Measurements from ENCODE around the gene CD200. TPM values are rescaled to one million over a fixed set of nuclear protein-coding genes. Genes with fewer than 3 reads are reported as not detected.

Gene CD200
- total RNA-seq, 1 experiment from 2014 or later: not detected

DNA sequence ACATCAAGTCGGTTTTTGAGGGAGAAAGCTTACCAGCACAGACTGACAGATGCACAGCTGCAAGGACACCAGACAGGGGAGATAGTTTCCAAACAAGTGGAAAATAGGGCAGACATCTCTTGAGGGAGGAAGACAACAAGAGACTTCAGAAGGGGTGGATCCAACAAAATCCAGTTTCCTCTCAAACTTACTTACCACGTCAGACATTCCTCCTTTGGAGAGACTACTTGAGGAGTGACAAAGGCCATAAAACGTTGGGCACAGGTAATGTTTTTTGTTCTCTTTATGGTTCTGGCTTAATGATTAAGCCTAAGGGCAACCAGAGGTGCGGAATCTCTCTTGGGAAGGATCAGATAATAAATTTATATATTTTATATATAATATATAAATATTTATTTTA is 76.1 kb downstream of the CD200 start:
- DNase-seq (ENCODE audit: low read depth): no peak

DNA sequence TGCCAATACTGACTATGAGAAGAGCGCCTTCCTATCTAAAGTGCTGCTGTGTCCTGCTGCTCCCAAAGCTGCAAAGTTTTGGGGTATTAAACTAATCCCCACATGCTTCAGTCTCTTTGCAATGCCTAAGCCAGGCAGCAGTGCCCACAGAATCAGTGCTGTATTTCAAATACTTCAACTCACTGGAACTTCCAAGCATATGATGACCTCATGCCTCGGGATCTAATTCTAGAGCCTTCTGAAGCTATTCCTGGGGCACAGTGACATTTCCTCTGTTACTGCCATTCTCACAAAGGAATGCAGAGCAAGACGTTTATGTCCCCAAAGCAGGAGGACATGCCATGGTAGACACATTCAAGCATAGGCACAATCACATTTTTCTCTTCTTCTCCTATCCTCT is 78.5 kb downstream of the CD200 start:
- no peak for DNase-seq (ENCODE audit: low read depth)

Other genes starting within 250 kb of the CD200 start
- gene C3orf52, start 246.8 kb upstream of the CD200 start, total RNA-seq (2014; rRNA removed; shearing (Covaris generic)): 19.4 and 21.5 TPM in 2 replicates
- not detected in 2 replicates for gene GCSAM, start 199.9 kb upstream of the CD200 start, total RNA-seq (2014; rRNA removed; shearing (Covaris generic))
- gene SLC9C1, start 38.9 kb upstream of the CD200 start, total RNA-seq (2014; rRNA removed; shearing (Covaris generic)): not detected in 2 replicates
- not detected in 2 replicates for gene BTLA, start 166.3 kb downstream of the CD200 start, total RNA-seq (2014; rRNA removed; shearing (Covaris generic))
- 147 and 159 TPM in 2 replicates for gene ATG3, start 228.8 kb downstream of the CD200 start, total RNA-seq (2014; rRNA removed; shearing (Covaris generic))
- 27.5 and 44.2 TPM in 2 replicates for gene SLC35A5, start 228.9 kb downstream of the CD200 start, total RNA-seq (2014; rRNA removed; shearing (Covaris generic))